SK-N-SH (cell line): ENCODE measurements around the gene BBS4. TPM values are rescaled to one million over a fixed set of nuclear protein-coding genes. Genes with fewer than 3 reads are reported as not detected.

Experiments used
- CTCF ChIA-PET: fragments of 300-600, 350-600 bp; formaldehyde crosslinking; extraction: SDS; loops from one replicate; lab custom pipeline; 2021; lab: Yijun Ruan, JAX
- POLR2A ChIA-PET: fragments of 350-600 bp; sonication (Branson Sonifier 250); formaldehyde crosslinking; extraction: SDS; loops from one replicate; lab custom pipeline; 2020; ENCODE audit warnings: antibody characterized with exemption, inconsistent platforms; lab: Yijun Ruan, JAX
- DNase-seq: peaks from one replicate; pipeline ENCODE4 v3.0.0; 2012
- H2AFZ ChIP-seq: fragments of 200-600 bp; sonication (generic); 2 replicates; pipeline ENCODE4 v1.8.1; 2016; ENCODE audit warnings: antibody characterized with exemption, mild to moderate bottlenecking, low read depth
- H3F3A ChIP-seq: fragments of 200-600 bp; sonication (generic); replicated peaks from 2 replicates; pipeline ENCODE3; 2016; ENCODE audit warnings: antibody characterized with exemption, mild to moderate bottlenecking; ENCODE audit not compliant: insufficient read depth
- H3K27ac ChIP-seq, 2 experiments: fragments of 200-500 bp in 1 of 2; fragments of 200-600 bp in 1 of 2; sonication (Bioruptor generic) in 1 of 2; sonication (generic), shearing (Covaris generic) in 1 of 2; 2 replicates each; pipeline versions ENCODE4 v1.5.1 to v1.6.1; 2014 to 2016; ENCODE audit warnings: low read depth in 2 of 2, inconsistent platforms in 1 of 2, low read length in 1 of 2, mild to moderate bottlenecking in 1 of 2, mixed read lengths in 1 of 2
- H3K27me3 ChIP-seq: fragments of 200-600 bp; sonication (generic), shearing (Covaris generic); 2 replicates; pipeline ENCODE4 v1.6.1; 2016; ENCODE audit warnings: mixed run types; ENCODE audit not compliant: insufficient read depth
- H3K36me3 ChIP-seq, 2 experiments: fragments of 200-500 bp in 1 of 2; fragments of 200-600 bp in 1 of 2; sonication (Bioruptor generic) in 1 of 2; sonication (generic) in 1 of 2; replicated peaks in 1 of 2; 2 replicates each; pipeline versions ENCODE3 to v1.5.1; 2014 to 2016; ENCODE audit warnings: low read length in 1 of 2, mild to moderate bottlenecking in 1 of 2; ENCODE audit not compliant: insufficient read depth in 2 of 2, control insufficient read depth in 1 of 2
- H3K4me1 ChIP-seq, 2 experiments: fragments of 200-500 bp in 1 of 2; fragments of 200-600 bp in 1 of 2; sonication (Bioruptor generic) in 1 of 2; sonication (generic), shearing (Covaris generic) in 1 of 2; 2 replicates each; pipeline versions ENCODE4 v1.5.1 to v1.6.1; 2014 to 2016; ENCODE audit warnings: low read depth in 1 of 2, low read length in 1 of 2, mixed run types in 1 of 2; ENCODE audit not compliant: insufficient read depth in 2 of 2, control insufficient read depth in 1 of 2
- H3K4me2 ChIP-seq: fragments of 200-600 bp; sonication (generic), shearing (Covaris generic); 2 replicates; pipeline ENCODE4 v1.6.1; 2017; ENCODE audit warnings: mixed run types
- H3K4me3 ChIP-seq, 2 experiments: fragments of 200-500 bp in 1 of 2; fragments of 200-600 bp in 1 of 2; sonication (Bioruptor generic) in 1 of 2; sonication (generic), shearing (Covaris generic) in 1 of 2; 2 replicates each; pipeline versions ENCODE4 v1.5.1 to v1.8.1; 2014 to 2016; ENCODE audit warnings: low read depth in 2 of 2, inconsistent platforms in 1 of 2, low read length in 1 of 2, mild to moderate bottlenecking in 1 of 2, mixed read lengths in 1 of 2, moderate library complexity in 1 of 2
- H3K79me2 ChIP-seq: fragments of 200-600 bp; sonication (generic); 2 replicates; pipeline ENCODE4 v1.8.1; 2017; ENCODE audit warnings: mild to moderate bottlenecking; ENCODE audit not compliant: insufficient read depth
- H3K9ac ChIP-seq: fragments of 200-600 bp; sonication (generic); 2 replicates; pipeline ENCODE4 v1.6.1; 2017; ENCODE audit warnings: mixed run types
- H3K9me2 ChIP-seq: fragments of 200-600 bp; sonication (generic); 2 replicates; pipeline ENCODE4 v1.6.1; 2017; ENCODE audit warnings: mixed run types
- H3K9me3 ChIP-seq: fragments of 200-600 bp; sonication (generic); 2 replicates; pipeline ENCODE4 v1.6.1; 2017; ENCODE audit warnings: mixed run types, mild to moderate bottlenecking, moderate library complexity
- H4K20me1 ChIP-seq: fragments of 200-600 bp; sonication (generic); 2 replicates; pipeline ENCODE4 v1.6.1; 2017; ENCODE audit warnings: mild to moderate bottlenecking, mixed run types; ENCODE audit not compliant: insufficient read depth
- ELF1 ChIP-seq: IDR thresholded peaks from 2 replicates; pipeline ENCODE4 v1.4.0; 2012
- EZH2phosphoT487 ChIP-seq: fragments of 200-600 bp; sonication (generic); IDR thresholded peaks from 2 replicates; pipeline ENCODE4 v1.6.1; 2017; ENCODE audit warnings: low read depth, mixed run types, mild to moderate bottlenecking, antibody characterized with exemption, moderate library complexity, borderline replicate concordance
- FOXJ3 ChIP-seq: sonication (generic); formaldehyde crosslinking; IDR thresholded peaks from 2 replicates; pipeline ENCODE4 v1.5.1; 2020; ENCODE audit warnings: mild to moderate bottlenecking, missing genetic modification reagents
- FOXM1 ChIP-seq: IDR thresholded peaks from 2 replicates; pipeline ENCODE4 v1.4.0; 2012; ENCODE audit warnings: low read depth, mild to moderate bottlenecking
- GABPA ChIP-seq: IDR thresholded peaks from 2 replicates; pipeline ENCODE4 v1.4.0; 2012; ENCODE audit warnings: low read depth, mild to moderate bottlenecking
- GATA2 ChIP-seq: sonication (generic); formaldehyde crosslinking; IDR thresholded peaks from 2 replicates; pipeline ENCODE4 v1.5.0; 2020; ENCODE audit warnings: mild to moderate bottlenecking, missing genetic modification reagents
- JUND ChIP-seq: IDR thresholded peaks from 2 replicates; pipeline ENCODE4 v1.4.0; 2012
- MAX ChIP-seq: IDR thresholded peaks from 2 replicates; pipeline ENCODE4 v1.4.0; 2012; ENCODE audit warnings: low read depth
- MXI1 ChIP-seq: IDR thresholded peaks from 2 replicates; pipeline ENCODE4 v1.6.1; 2012; ENCODE audit warnings: mild to moderate bottlenecking, low read depth, low read length, improper control_type of control experiment
- NFIC ChIP-seq: IDR thresholded peaks from 2 replicates; pipeline ENCODE4 v1.4.0; 2012; ENCODE audit warnings: borderline replicate concordance
- PBX3 ChIP-seq: IDR thresholded peaks from 2 replicates; pipeline ENCODE4; 2012
- POLR2AphosphoS5 ChIP-seq: IDR thresholded peaks from 2 replicates; pipeline ENCODE4 v1.6.1; 2012; ENCODE audit warnings: low read depth, low read length
- RCOR1 ChIP-seq: fragments of 150-350 bp; IDR thresholded peaks from 2 replicates; pipeline ENCODE4 v1.6.1; 2017; ENCODE audit warnings: antibody characterized with exemption, low read length
- REST ChIP-seq: IDR thresholded peaks from 2 replicates; pipeline ENCODE4 v1.6.1; 2012; ENCODE audit warnings: mild to moderate bottlenecking, low read depth, low read length, moderate library complexity
- RFX5 ChIP-seq: IDR thresholded peaks from 2 replicates; pipeline ENCODE4 v1.6.1; 2012; ENCODE audit warnings: mild to moderate bottlenecking, improper control_type of control experiment, low read length
- RXRA ChIP-seq: IDR thresholded peaks from 2 replicates; pipeline ENCODE4 v1.4.0; 2012; ENCODE audit warnings: low read depth, mild to moderate bottlenecking, borderline replicate concordance
- SIN3A ChIP-seq: IDR thresholded peaks from 2 replicates; pipeline ENCODE4 v1.6.1; 2012; ENCODE audit warnings: low read depth, mild to moderate bottlenecking, low read length, moderate library complexity, borderline replicate concordance
- TAF1 ChIP-seq: IDR thresholded peaks from 2 replicates; pipeline ENCODE4 v1.6.1; 2012; ENCODE audit warnings: low read depth, mild to moderate bottlenecking, low read length, moderate library complexity, borderline replicate concordance
- USF1 ChIP-seq: IDR thresholded peaks from 2 replicates; pipeline ENCODE4 v1.4.0; 2012; ENCODE audit warnings: low read depth, borderline replicate concordance
- USF2 ChIP-seq: fragments of 150-350 bp; IDR thresholded peaks from 2 replicates; pipeline ENCODE4 v1.6.1; 2017; ENCODE audit warnings: antibody characterized with exemption, low read length, low read depth, borderline replicate concordance
- WGBS: methylation state at CpG from one replicate; pipeline ENCODE4 v1.1.6; 2017; ENCODE audit warnings: low lambda C conversion rate; 5-methylcytosine and 5-hydroxymethylcytosine counted together
- polyA plus RNA-seq, 3 experiments: library from polyadenylated mRNA; depleted of rRNA; stranded (reverse); fragments of >200 nt; gene quantifications; 2 replicates each; pipeline ENCODE4 v1.2.3, GENCODE V29; 2012

The BBS4 gene
- polyA plus RNA-seq, 1 of the 3 experiments (the other 2 are of a cell fraction): 18.5 TPM

GRCh38 chr15:72737723-72738122, 51.7 kb downstream of the BBS4 start:
- no peaks in the 10 kb centered on the region for H3K9me3 ChIP-seq
- H3K4me1 ChIP-seq: no peaks in the 10 kb centered on the region
- H3K79me2 ChIP-seq: no peaks in the 10 kb centered on the region
- no peak overlapping the region for H3K4me3 ChIP-seq
- H3K9ac ChIP-seq: no peak overlapping the region
- H3F3A ChIP-seq: no peaks in the 10 kb centered on the region
- no peaks in the 10 kb centered on the region for H3K9me2 ChIP-seq
- peak overlapping the region in 1 of 2 experiments; percentile 14; a peak in 1 of 4 replicates for H3K27ac ChIP-seq
- H3K27me3 ChIP-seq: no peaks in the 10 kb centered on the region
- ChIA-PET POLR2A (no interaction called here), CTCF (interaction anchor here (0.7 to 3.3 kb wide), 2 partner anchors 10 to 16 kb away, joined by 3 to 18 read pairs; no protein-coding TSS in a partner anchor)
- H3K4me2 ChIP-seq: no peak overlapping the region
- WGBS: 93% methylated on average over 1 of the region's 1 CpG
- H4K20me1 ChIP-seq: no peaks in the 10 kb centered on the region
- H2AFZ ChIP-seq: no peak overlapping the region
- peaks cover 36 to 44% of the 10 kb centered on the region in 2 experiments for H3K36me3 ChIP-seq
- TF ChIP-seq ELF1 (no peak), JUND (no peak), FOXJ3 (no peak), USF2 (no peak), FOXM1 (no peak), USF1 (no peak), RFX5 (no peak), MAX (no peak)
- no peak for DNase-seq

GRCh38 chr15:72740219-72740618, 54.2 kb downstream of the BBS4 start:
- Histone ChIP-seq H3K36me3 (peaks cover 36 to 39% of the 10 kb centered on the region in 2 experiments), H3K9ac (no peak overlapping the region), H2AFZ (no peak overlapping the region), H4K20me1 (no peaks in the 10 kb centered on the region), H3F3A (no peaks in the 10 kb centered on the region), H3K4me3 (no peak overlapping the region), H3K27me3 (no peaks in the 10 kb centered on the region), H3K27ac (no peak overlapping the region), H3K9me3 (no peaks in the 10 kb centered on the region), H3K4me1 (no peaks in the 10 kb centered on the region), H3K4me2 (no peak overlapping the region), H3K9me2 (no peaks in the 10 kb centered on the region), H3K79me2 (no peaks in the 10 kb centered on the region)
- DNase-seq: no peak
- 94% methylated on average over 1 of the region's 1 CpG for WGBS
- CTCF ChIA-PET: interaction anchor here (3.3 kb wide), 1 partner anchor 18 kb away, joined by 18 read pairs; no protein-coding TSS in a partner anchor
- POLR2A ChIA-PET: no interaction called here
- TF ChIP-seq NFIC: no peak
- no peak for TF ChIP-seq ELF1
- TF ChIP-seq TAF1: no peak
- no peak for TF ChIP-seq RCOR1
- no peak for TF ChIP-seq POLR2AphosphoS5
- no peak for TF ChIP-seq GABPA
- no peak for TF ChIP-seq RXRA
- TF ChIP-seq SIN3A: no peak
- no peak for TF ChIP-seq PBX3
- TF ChIP-seq RFX5: no peak
- no peak for TF ChIP-seq FOXJ3
- no peak for TF ChIP-seq REST
- no peak for TF ChIP-seq MXI1
- no peak for TF ChIP-seq GATA2
- TF ChIP-seq EZH2phosphoT487: no peak
- TF ChIP-seq USF2: no peak
